C4-2B (cell line): Measurements from ENCODE around the gene MOGAT1.
A peak's percentile ranks its signal among the peaks of the same experiment; 100 is the strongest.

Experiments
- H3K27ac ChIP-seq: fragments of 450-650 bp; 2 replicates; pipeline ENCODE4 v1.5.1; 2017
- CTCF ChIP-seq: fragments of 450-650 bp; conservative IDR thresholded peaks from 2 replicates; pipeline ENCODE4 v1.5.1; 2017; ENCODE audit warnings: mild to moderate bottlenecking
- ZFX ChIP-seq: fragments of 450-650 bp; IDR thresholded peaks from 2 replicates; pipeline ENCODE4 v1.6.1; 2017

The MOGAT1 gene

GRCh38 chr2:222655787-222656525 is 15.5 kb upstream of the MOGAT1 start, which contains the start of gene FARSB:
FARSB (minus strand) TSS chr2:222656092; CDS start chr2:222656073, 19 bp downstream.
- peak within 1 kb of the TSS; percentile 89 for H3K27ac ChIP-seq
- peak; percentile 84 for TF ChIP-seq ZFX
- no peak for TF ChIP-seq CTCF

- H3K27ac ChIP-seq, result peak overlapping the region; percentile 89
- TF ChIP-seq CTCF (no peak), ZFX (no peak)
Observed at GRCh38 chr2:222656526-222657446, 14.7 kb upstream of the MOGAT1 start.

DNA sequence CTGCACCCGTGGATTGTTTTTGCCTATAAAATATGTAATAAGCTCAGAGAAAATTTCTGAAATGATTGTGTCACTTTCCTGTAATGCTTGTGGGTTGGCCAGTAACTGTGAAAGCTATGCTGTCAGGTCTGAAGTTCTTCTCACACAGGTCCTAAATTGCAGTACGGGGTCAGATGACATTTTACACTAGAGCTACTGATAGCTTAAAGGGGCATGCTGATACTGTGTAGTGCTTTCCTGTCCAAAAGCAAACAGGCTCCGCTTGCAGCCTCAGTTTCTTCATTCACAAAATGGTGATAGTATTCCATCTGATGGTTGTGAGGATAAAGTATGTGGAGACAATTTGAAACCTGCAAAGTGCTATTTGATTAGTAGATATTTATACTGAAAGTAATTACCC is 8.0 kb upstream of the MOGAT1 start:
- TF ChIP-seq CTCF, result no peak
- no peak for TF ChIP-seq ZFX
- no peak overlapping the region for H3K27ac ChIP-seq

GRCh38 chr2:222668494-222669154 is 2.8 kb upstream of the MOGAT1 start:
- H3K27ac ChIP-seq, result no peak overlapping the region
- TF ChIP-seq CTCF (no peak), ZFX (no peak)

DNA sequence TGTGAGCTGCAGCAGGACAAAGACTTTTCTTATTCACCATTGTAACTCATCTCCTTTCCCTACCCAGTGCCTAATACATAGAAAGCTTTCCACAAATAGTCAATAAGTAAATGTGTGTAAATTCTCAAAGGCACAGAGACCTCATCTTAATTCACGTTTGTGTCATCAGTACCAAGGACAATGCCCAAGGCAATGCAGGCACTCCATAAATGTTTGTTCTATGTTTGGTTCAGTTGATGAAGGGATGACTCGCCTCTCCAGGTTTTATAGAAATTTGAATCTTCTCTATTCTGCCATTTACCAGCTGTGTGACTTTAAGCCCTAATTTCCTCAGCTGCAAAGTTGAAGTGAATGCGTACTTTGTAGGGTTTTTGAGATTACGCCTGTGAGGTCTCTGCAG is 2.1 kb upstream of the MOGAT1 start:
- H3K27ac ChIP-seq, result no peak overlapping the region
- TF ChIP-seq CTCF, result no peak
- TF ChIP-seq ZFX, result no peak

- no peak for TF ChIP-seq CTCF
- no peak for TF ChIP-seq ZFX
- H3K27ac ChIP-seq, result no peak overlapping the region
Observed at GRCh38 chr2:222670191-222671038, 1.0 kb upstream of the MOGAT1 start.
